ENCODE data around the gene POPDC2.

DNA sequence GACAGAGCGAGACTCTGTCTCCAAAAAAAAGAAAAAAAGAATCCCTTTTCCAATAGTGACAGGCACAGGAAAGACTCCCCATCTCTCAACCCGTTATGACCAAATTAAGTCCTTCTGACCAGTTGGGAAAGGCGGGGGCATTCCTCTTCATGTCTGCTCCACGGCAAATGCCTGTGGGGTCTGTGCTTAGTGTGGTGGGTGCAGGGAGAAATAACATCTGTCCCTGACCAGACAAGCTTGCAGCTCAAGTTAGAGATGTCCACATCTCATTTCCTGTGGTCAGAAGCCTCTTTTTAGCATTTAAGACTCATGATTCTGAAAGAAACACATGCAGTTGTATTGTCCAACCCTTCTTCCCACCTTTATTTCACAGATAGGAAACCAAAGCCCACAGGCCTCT is 46.5 kb downstream of the POPDC2 start:
- TF ChIP-seq, protein P1, sequence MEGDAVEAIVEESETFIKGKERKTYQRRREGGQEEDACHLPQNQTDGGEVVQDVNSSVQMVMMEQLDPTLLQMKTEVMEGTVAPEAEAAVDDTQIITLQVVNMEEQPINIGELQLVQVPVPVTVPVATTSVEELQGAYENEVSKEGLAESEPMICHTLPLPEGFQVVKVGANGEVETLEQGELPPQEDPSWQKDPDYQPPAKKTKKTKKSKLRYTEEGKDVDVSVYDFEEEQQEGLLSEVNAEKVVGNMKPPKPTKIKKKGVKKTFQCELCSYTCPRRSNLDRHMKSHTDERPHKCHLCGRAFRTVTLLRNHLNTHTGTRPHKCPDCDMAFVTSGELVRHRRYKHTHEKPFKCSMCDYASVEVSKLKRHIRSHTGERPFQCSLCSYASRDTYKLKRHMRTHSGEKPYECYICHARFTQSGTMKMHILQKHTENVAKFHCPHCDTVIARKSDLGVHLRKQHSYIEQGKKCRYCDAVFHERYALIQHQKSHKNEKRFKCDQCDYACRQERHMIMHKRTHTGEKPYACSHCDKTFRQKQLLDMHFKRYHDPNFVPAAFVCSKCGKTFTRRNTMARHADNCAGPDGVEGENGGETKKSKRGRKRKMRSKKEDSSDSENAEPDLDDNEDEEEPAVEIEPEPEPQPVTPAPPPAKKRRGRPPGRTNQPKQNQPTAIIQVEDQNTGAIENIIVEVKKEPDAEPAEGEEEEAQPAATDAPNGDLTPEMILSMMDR (IDR thresholded peaks at IDR 0.05) = no peak
- TF ChIP-seq POLR2AphosphoS5 (IDR thresholded peaks at IDR 0.05) = no peak
- TF ChIP-seq POLR2A (IDR thresholded peaks at IDR 0.05) = no peak
